SU-DHL-6 (cell line): ENCODE results near the gene DCHS2.

Source experiments
- H2AFZ ChIP-seq: fragments of 200-600 bp; sonication (generic); 2 replicates; pipeline ENCODE4 v1.6.1; 2014; ENCODE audit warnings: low read depth, mild to moderate bottlenecking, moderate library complexity, mixed read lengths, antibody characterized with exemption, low read length; ENCODE audit not compliant: severe bottlenecking
- H3F3A ChIP-seq: fragments of 200-600 bp; shearing (Covaris generic); 2 replicates; pipeline ENCODE4 v1.6.0; 2016; ENCODE audit warnings: antibody characterized with exemption, mild to moderate bottlenecking; ENCODE audit not compliant: insufficient read depth
- H3K27ac ChIP-seq: fragments of 200-600 bp; sonication (generic); 2 replicates; pipeline ENCODE4 v1.5.1; 2016; ENCODE audit warnings: low read depth, mild to moderate bottlenecking, low read length, moderate library complexity, mixed read lengths
- H3K27me3 ChIP-seq: fragments of 200-600 bp; sonication (generic), shearing (Covaris generic); 2 replicates; pipeline ENCODE4 v1.6.0; 2014; ENCODE audit warnings: mild to moderate bottlenecking, low read length
- H3K36me3 ChIP-seq: fragments of 200-600 bp; sonication (generic); 2 replicates; pipeline ENCODE4 v1.6.1; 2014; ENCODE audit warnings: mild to moderate bottlenecking, low read length, mixed read lengths
- H3K4me2 ChIP-seq: fragments of 300-600, 200-600 bp; shearing (Covaris generic), sonication (generic); 2 replicates; pipeline ENCODE4 v1.6.0; 2014; ENCODE audit warnings: low read length, low read depth, mild to moderate bottlenecking; ENCODE audit not compliant: poor library complexity, severe bottlenecking
- H3K4me3 ChIP-seq: fragments of 200-600 bp; sonication (generic); 2 replicates; pipeline ENCODE4 v1.5.1; 2014; ENCODE audit warnings: antibody characterized with exemption, low read length, mild to moderate bottlenecking, mixed read lengths; ENCODE audit not compliant: insufficient read depth, poor library complexity, severe bottlenecking
- H3K79me2 ChIP-seq: fragments of 200-600 bp; sonication (generic); 2 replicates; pipeline ENCODE4 v1.6.1; 2014; ENCODE audit warnings: mild to moderate bottlenecking, low read length, moderate library complexity; ENCODE audit not compliant: insufficient read depth
- H3K9ac ChIP-seq: fragments of 200-600 bp; sonication (generic); 2 replicates; pipeline ENCODE4 v1.7.0; 2014; ENCODE audit warnings: mild to moderate bottlenecking, low read length
- H3K9me2 ChIP-seq: fragments of 200-600 bp; sonication (generic); replicated peaks from 2 replicates; pipeline ENCODE4 v1.6.1; 2014; ENCODE audit warnings: low read length; ENCODE audit not compliant: insufficient read depth
- H3K9me3 ChIP-seq: fragments of 200-600 bp; sonication (generic); 2 replicates; pipeline ENCODE4 v1.6.1; 2014; ENCODE audit warnings: low read length, mixed read lengths; ENCODE audit not compliant: insufficient read depth
- H4K20me1 ChIP-seq: fragments of 200-600 bp; sonication (generic); 2 replicates; pipeline ENCODE4 v1.6.1; 2014; ENCODE audit warnings: low read depth, mild to moderate bottlenecking, antibody characterized with exemption, low read length, moderate library complexity, mixed read lengths
- EZH2phosphoT487 ChIP-seq: fragments of 200-600 bp; sonication (generic), shearing (Covaris generic); conservative IDR thresholded peaks from 2 replicates; pipeline ENCODE4 v1.6.1; 2018; ENCODE audit warnings: mild to moderate bottlenecking, antibody characterized with exemption, low read length, moderate library complexity, mixed read lengths
- TF ChIP-seq, protein P1 (sequence below): fragments of 200-600 bp; sonication (generic); IDR thresholded peaks from one replicate; pipeline ENCODE4 v1.5.1; 2017; ENCODE audit warnings: antibody characterized with exemption, mild to moderate bottlenecking, low read length, moderate library complexity; ENCODE audit not compliant: insufficient read depth, poor library complexity, severe bottlenecking

DCHS2 gene

DNA sequence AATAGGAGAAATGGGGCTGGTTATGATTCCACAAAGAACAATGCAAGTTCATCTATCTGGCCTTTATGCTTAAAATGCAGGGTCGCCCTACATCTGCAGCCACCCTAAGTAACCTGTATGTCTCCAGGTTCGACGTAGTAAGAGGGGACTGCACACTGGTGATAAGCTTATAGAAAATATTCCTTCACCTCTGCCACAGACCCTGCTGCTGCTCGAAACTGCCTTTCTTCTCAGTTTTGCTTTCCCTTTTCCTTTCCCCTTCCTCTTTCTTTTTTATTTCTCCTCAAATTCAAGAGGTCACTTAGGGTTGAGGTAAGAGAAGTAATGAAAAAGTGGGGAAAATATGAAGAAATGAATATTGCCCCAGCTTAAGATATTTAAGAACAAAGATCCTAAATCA is 123.5 kb downstream of the DCHS2 start:
- no peaks in the 10 kb centered on the region for H3F3A ChIP-seq
- no peak overlapping the region for H3K9ac ChIP-seq
- H3K36me3 ChIP-seq = no peaks in the 10 kb centered on the region
- TF ChIP-seq, protein P1, sequence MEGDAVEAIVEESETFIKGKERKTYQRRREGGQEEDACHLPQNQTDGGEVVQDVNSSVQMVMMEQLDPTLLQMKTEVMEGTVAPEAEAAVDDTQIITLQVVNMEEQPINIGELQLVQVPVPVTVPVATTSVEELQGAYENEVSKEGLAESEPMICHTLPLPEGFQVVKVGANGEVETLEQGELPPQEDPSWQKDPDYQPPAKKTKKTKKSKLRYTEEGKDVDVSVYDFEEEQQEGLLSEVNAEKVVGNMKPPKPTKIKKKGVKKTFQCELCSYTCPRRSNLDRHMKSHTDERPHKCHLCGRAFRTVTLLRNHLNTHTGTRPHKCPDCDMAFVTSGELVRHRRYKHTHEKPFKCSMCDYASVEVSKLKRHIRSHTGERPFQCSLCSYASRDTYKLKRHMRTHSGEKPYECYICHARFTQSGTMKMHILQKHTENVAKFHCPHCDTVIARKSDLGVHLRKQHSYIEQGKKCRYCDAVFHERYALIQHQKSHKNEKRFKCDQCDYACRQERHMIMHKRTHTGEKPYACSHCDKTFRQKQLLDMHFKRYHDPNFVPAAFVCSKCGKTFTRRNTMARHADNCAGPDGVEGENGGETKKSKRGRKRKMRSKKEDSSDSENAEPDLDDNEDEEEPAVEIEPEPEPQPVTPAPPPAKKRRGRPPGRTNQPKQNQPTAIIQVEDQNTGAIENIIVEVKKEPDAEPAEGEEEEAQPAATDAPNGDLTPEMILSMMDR = no peak
- TF ChIP-seq EZH2phosphoT487 = no peak
- no peak overlapping the region for H3K4me3 ChIP-seq
- no peaks in the 10 kb centered on the region for H3K9me3 ChIP-seq
- H3K9me2 ChIP-seq = no peaks in the 10 kb centered on the region
- no peaks in the 10 kb centered on the region for H3K79me2 ChIP-seq
- no peak overlapping the region for H3K4me2 ChIP-seq
- no peaks in the 10 kb centered on the region for H3K27me3 ChIP-seq
- no peaks in the 10 kb centered on the region for H4K20me1 ChIP-seq
- no peak overlapping the region for H3K27ac ChIP-seq
- no peak overlapping the region for H2AFZ ChIP-seq

DNA sequence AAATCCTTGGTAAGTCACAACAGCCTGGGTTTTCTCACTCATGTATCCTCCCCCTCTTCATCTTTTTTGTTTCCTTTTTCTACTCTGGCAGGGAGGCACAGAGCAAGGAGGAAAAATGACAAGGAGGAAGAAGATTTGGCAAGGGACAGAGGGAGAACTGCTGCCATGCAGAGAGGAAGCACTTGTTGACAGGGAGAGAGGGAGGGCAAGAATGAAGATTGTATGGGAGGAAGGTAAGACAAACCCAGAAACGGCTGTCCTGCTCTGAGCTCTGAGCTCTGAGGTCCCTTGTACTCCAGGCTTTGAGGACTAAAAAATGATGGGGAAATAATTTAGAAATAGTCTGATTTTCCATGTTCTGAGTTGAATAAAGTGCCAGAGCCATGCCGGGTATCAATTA is 123.9 kb downstream of the DCHS2 start:
- Histone ChIP-seq H3K9ac (no peak overlapping the region), H3F3A (no peaks in the 10 kb centered on the region), H3K27me3 (no peaks in the 10 kb centered on the region), H3K27ac (no peak overlapping the region), H3K9me2 (no peaks in the 10 kb centered on the region), H3K4me3 (no peak overlapping the region), H4K20me1 (no peaks in the 10 kb centered on the region), H3K36me3 (no peaks in the 10 kb centered on the region), H2AFZ (no peak overlapping the region), H3K79me2 (no peaks in the 10 kb centered on the region), H3K4me2 (no peak overlapping the region), H3K9me3 (no peaks in the 10 kb centered on the region)
- TF ChIP-seq EZH2phosphoT487 = no peak
- TF ChIP-seq, protein P1 = no peak

DNA sequence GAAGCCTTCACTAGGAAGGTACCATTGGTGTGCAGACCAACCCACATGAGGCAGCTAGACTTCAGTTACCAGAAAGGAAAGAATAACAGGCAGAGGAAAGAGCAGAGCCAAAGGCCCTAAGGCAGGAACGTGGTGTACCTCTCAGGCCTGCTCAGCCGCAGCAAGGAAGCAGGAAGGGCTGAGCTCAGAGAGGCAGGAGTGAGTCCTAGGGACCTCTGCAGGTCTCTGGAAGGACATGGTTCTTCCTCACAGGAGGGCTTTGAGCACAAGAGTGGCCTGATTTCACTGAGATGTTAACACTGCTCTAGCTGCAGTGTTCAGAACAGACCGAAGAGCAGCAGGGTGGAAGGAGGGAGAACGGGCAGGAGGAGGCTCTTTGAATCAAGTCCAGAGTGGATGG is 124.6 kb downstream of the DCHS2 start:
- Histone ChIP-seq H4K20me1 (no peaks in the 10 kb centered on the region), H2AFZ (no peak overlapping the region), H3F3A (no peaks in the 10 kb centered on the region), H3K9me2 (no peaks in the 10 kb centered on the region), H3K9me3 (no peaks in the 10 kb centered on the region), H3K4me3 (no peak overlapping the region), H3K27ac (no peak overlapping the region), H3K27me3 (no peaks in the 10 kb centered on the region), H3K9ac (no peak overlapping the region), H3K79me2 (no peaks in the 10 kb centered on the region), H3K4me2 (no peak overlapping the region), H3K36me3 (no peaks in the 10 kb centered on the region)
- TF ChIP-seq, protein P1 = no peak
- no peak for TF ChIP-seq EZH2phosphoT487
